Neural cell (in vitro differentiated cells): ENCODE data around the gene NUP98.

ENCODE experiments used
- EP300 ChIP-seq: fragments of 450-650 bp; conservative IDR thresholded peaks from 2 replicates; pipeline ENCODE4 v1.6.1; 2014; ENCODE audit warnings: antibody characterized with exemption, mild to moderate bottlenecking, moderate library complexity; ENCODE audit not compliant: poor library complexity, severe bottlenecking
- EZH2 ChIP-seq: fragments of 200-600, 300-800 bp; shearing (Covaris generic), sonication (generic); IDR thresholded peaks from 2 replicates; pipeline ENCODE4 v1.6.1; 2014; ENCODE audit warnings: antibody characterized with exemption, low read length, borderline replicate concordance, mild to moderate bottlenecking; ENCODE audit not compliant: insufficient read depth, poor library complexity, severe bottlenecking
- POLR2AphosphoS5 ChIP-seq: IDR thresholded peaks from 2 replicates; pipeline ENCODE4 v1.6.1; 2012
- RAD21 ChIP-seq: fragments of 450-650 bp; conservative IDR thresholded peaks from 2 replicates; pipeline ENCODE4 v1.6.1; 2014; ENCODE audit warnings: antibody characterized with exemption, mild to moderate bottlenecking, moderate library complexity
- SMC3 ChIP-seq: fragments of 450-650 bp; conservative IDR thresholded peaks from 2 replicates; pipeline ENCODE4 v1.6.1; 2014; ENCODE audit warnings: antibody characterized with exemption, mild to moderate bottlenecking, moderate library complexity; ENCODE audit not compliant: poor library complexity
- TAF1 ChIP-seq: IDR thresholded peaks from 2 replicates; pipeline ENCODE4 v1.6.1; 2012; ENCODE audit warnings: low read depth
- TF ChIP-seq, protein P1 (sequence below): fragments of 450-650 bp; IDR thresholded peaks from 2 replicates; pipeline ENCODE4 v1.5.1; 2014; ENCODE audit warnings: antibody characterized with exemption, mild to moderate bottlenecking, moderate library complexity; ENCODE audit not compliant: poor library complexity, severe bottlenecking
- TF ChIP-seq, protein P2 (sequence below): IDR thresholded peaks from 2 replicates; pipeline ENCODE4 v1.6.1; 2012; ENCODE audit warnings: borderline replicate concordance

DNA sequence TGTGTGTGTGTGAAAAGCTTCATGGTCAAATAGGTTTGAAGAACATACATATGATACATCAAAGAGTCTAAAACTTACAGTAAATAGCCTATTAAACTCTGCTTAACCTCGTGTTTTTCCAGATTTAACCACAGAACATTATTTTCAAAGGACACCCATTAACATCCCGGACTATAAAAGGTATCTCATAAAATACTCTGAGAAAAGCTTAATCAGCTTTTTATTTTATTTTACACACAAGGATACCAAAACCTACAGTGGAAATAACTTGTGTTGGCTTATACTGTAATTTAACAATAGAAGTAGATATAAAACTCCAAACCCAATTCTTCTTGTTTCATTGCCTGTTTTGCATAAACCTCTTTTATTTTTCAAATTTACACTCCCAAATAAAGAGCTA, 76.4 kb downstream of the NUP98 start:
- TF ChIP-seq, protein P1, sequence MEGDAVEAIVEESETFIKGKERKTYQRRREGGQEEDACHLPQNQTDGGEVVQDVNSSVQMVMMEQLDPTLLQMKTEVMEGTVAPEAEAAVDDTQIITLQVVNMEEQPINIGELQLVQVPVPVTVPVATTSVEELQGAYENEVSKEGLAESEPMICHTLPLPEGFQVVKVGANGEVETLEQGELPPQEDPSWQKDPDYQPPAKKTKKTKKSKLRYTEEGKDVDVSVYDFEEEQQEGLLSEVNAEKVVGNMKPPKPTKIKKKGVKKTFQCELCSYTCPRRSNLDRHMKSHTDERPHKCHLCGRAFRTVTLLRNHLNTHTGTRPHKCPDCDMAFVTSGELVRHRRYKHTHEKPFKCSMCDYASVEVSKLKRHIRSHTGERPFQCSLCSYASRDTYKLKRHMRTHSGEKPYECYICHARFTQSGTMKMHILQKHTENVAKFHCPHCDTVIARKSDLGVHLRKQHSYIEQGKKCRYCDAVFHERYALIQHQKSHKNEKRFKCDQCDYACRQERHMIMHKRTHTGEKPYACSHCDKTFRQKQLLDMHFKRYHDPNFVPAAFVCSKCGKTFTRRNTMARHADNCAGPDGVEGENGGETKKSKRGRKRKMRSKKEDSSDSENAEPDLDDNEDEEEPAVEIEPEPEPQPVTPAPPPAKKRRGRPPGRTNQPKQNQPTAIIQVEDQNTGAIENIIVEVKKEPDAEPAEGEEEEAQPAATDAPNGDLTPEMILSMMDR = no peak
- TF ChIP-seq TAF1 = no peak
- TF ChIP-seq POLR2AphosphoS5 = no peak
- TF ChIP-seq EZH2 = no peak
- no peak for TF ChIP-seq EP300
- no peak for TF ChIP-seq SMC3
- no peak for TF ChIP-seq RAD21
- TF ChIP-seq, protein P2, sequence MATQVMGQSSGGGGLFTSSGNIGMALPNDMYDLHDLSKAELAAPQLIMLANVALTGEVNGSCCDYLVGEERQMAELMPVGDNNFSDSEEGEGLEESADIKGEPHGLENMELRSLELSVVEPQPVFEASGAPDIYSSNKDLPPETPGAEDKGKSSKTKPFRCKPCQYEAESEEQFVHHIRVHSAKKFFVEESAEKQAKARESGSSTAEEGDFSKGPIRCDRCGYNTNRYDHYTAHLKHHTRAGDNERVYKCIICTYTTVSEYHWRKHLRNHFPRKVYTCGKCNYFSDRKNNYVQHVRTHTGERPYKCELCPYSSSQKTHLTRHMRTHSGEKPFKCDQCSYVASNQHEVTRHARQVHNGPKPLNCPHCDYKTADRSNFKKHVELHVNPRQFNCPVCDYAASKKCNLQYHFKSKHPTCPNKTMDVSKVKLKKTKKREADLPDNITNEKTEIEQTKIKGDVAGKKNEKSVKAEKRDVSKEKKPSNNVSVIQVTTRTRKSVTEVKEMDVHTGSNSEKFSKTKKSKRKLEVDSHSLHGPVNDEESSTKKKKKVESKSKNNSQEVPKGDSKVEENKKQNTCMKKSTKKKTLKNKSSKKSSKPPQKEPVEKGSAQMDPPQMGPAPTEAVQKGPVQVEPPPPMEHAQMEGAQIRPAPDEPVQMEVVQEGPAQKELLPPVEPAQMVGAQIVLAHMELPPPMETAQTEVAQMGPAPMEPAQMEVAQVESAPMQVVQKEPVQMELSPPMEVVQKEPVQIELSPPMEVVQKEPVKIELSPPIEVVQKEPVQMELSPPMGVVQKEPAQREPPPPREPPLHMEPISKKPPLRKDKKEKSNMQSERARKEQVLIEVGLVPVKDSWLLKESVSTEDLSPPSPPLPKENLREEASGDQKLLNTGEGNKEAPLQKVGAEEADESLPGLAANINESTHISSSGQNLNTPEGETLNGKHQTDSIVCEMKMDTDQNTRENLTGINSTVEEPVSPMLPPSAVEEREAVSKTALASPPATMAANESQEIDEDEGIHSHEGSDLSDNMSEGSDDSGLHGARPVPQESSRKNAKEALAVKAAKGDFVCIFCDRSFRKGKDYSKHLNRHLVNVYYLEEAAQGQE = no peak
